Keratinocyte (primary cell): ENCODE results near the gene DNAJA4. TPM values are rescaled to one million over a fixed set of nuclear protein-coding genes. Genes with fewer than 3 reads are reported as not detected.

ENCODE experiments used
- DNase-seq: peaks from one replicate; pipeline ENCODE4 v3.0.0-alpha.2; 2011; ENCODE audit warnings: low read depth, missing footprints, low spot score
- FAIRE-seq: peaks from 2 replicates; lab custom pipeline; 2011; peaks lifted over from hg19 to GRCh38; lab: Jason Lieb, UNC
- H2AFZ ChIP-seq: 2 replicates; pipeline ENCODE4 v1.6.0; 2012; ENCODE audit warnings: low read length, control low read depth, inconsistent platforms; ENCODE audit not compliant: control insufficient read depth
- H3K27ac ChIP-seq: 2 replicates; pipeline ENCODE4 v1.5.1; 2011; ENCODE audit warnings: low read length; ENCODE audit not compliant: control insufficient read depth, insufficient read depth
- H3K27me3 ChIP-seq: 3 replicates; pipeline ENCODE4 v1.6.0; 2011; ENCODE audit warnings: low read length; ENCODE audit not compliant: control insufficient read depth, insufficient read depth; ENCODE audit errors: extremely low read depth
- H3K36me3 ChIP-seq, 2 experiments: 2 replicates in 1 of 2; 3 replicates in 1 of 2; pipeline ENCODE4 v1.5.1; 2011; ENCODE audit warnings: low read length in 2 of 2, mild to moderate bottlenecking in 1 of 2; ENCODE audit not compliant: control insufficient read depth in 2 of 2, insufficient read depth in 2 of 2; ENCODE audit errors: extremely low read depth in 1 of 2
- H3K4me1 ChIP-seq: 3 replicates; pipeline ENCODE4 v1.5.1; 2011; ENCODE audit warnings: low read length; ENCODE audit not compliant: control insufficient read depth, insufficient read depth; ENCODE audit errors: extremely low read depth
- H3K4me2 ChIP-seq: 3 replicates; pipeline ENCODE4 v1.6.0; 2011; ENCODE audit warnings: low read depth, low read length; ENCODE audit not compliant: control insufficient read depth, insufficient read depth; ENCODE audit errors: extremely low read depth
- H3K4me3 ChIP-seq, 3 experiments: fragments of 200-600 bp in 1 of 3; sonication (generic) in 1 of 3; 2 replicates in 2 of 3; 3 replicates in 1 of 3; pipeline ENCODE4 v1.5.1; 2011 to 2016; ENCODE audit warnings: low read length in 3 of 3, mild to moderate bottlenecking in 3 of 3, control low read depth in 2 of 3, inconsistent platforms in 1 of 3, low read depth in 1 of 3, mixed read lengths in 1 of 3, mixed run types in 1 of 3, moderate library complexity in 1 of 3; ENCODE audit not compliant: control insufficient read depth in 2 of 3, insufficient read depth in 2 of 3; ENCODE audit errors: extremely low read depth in 1 of 3
- H3K79me2 ChIP-seq: 2 replicates; pipeline ENCODE4 v1.6.0; 2012; ENCODE audit warnings: low read length; ENCODE audit not compliant: control insufficient read depth, insufficient read depth
- H3K9ac ChIP-seq: 3 replicates; pipeline ENCODE4 v1.6.0; 2011; ENCODE audit warnings: low read length; ENCODE audit not compliant: control insufficient read depth, insufficient read depth; ENCODE audit errors: extremely low read depth
- H3K9me1 ChIP-seq: 3 replicates; pipeline ENCODE4 v1.6.0; 2011; ENCODE audit warnings: low read length; ENCODE audit not compliant: control insufficient read depth, insufficient read depth; ENCODE audit errors: extremely low read depth
- H3K9me3 ChIP-seq: 2 replicates; pipeline ENCODE4 v1.5.1; 2012; ENCODE audit warnings: low read depth, low read length; ENCODE audit not compliant: control insufficient read depth
- H4K20me1 ChIP-seq: 3 replicates; pipeline ENCODE4 v1.6.0; 2011; ENCODE audit warnings: low read length; ENCODE audit not compliant: control insufficient read depth, insufficient read depth; ENCODE audit errors: extremely low read depth
- EZH2 ChIP-seq: IDR thresholded peaks from one replicate; pipeline ENCODE4 v1.6.1; 2012; ENCODE audit warnings: inconsistent platforms, mild to moderate bottlenecking, low read length, moderate library complexity
- dilution Hi-C: fragments of 300-500 bp; cut with MboI; formaldehyde crosslinking; loops from one replicate; pipeline ENCODE4 v1.7.0; 2020; ENCODE audit warnings: low sequenced_read_pairs; ENCODE audit not compliant: extremely low pct_ligation_motif_present
- polyA plus RNA-seq, 5 experiments: library from polyadenylated mRNA; depleted of rRNA in 3 of 5; stranded (reverse) in 3 of 5; stranded (forward) in 1 of 5; unstranded in 1 of 5; fragments of >200 nt; gene quantifications; 1 replicate in 1 of 5; 2 replicates in 3 of 5; 3 replicates in 1 of 5; pipeline versions ENCODE4 v1.2.1 to v1.2.3, GENCODE V29; 2011 to 2012; ENCODE audit warnings: missing spikeins in 2 of 5, low read depth in 1 of 5, low replicate concordance in 1 of 5
- TF ChIP-seq, protein P1 (sequence below), 3 experiments: IDR thresholded peaks in 1 of 3; conservative IDR thresholded peaks in 1 of 3; optimal IDR thresholded peaks in 1 of 3; 2 replicates in 2 of 3; 3 replicates in 1 of 3; pipeline versions ENCODE3 to v1.5.1; 2011; ENCODE audit warnings: low read length in 3 of 3, mild to moderate bottlenecking in 3 of 3, moderate library complexity in 2 of 3, control low read depth in 1 of 3, inconsistent platforms in 1 of 3; ENCODE audit not compliant: insufficient read depth in 2 of 3; ENCODE audit errors: extremely low read depth in 1 of 3

Gene DNAJA4
- polyA plus RNA-seq, 1 donor (not counting 4 experiments of a cell fraction or from before 2014, with no cell fraction given): 4.1 TPM

DNA sequence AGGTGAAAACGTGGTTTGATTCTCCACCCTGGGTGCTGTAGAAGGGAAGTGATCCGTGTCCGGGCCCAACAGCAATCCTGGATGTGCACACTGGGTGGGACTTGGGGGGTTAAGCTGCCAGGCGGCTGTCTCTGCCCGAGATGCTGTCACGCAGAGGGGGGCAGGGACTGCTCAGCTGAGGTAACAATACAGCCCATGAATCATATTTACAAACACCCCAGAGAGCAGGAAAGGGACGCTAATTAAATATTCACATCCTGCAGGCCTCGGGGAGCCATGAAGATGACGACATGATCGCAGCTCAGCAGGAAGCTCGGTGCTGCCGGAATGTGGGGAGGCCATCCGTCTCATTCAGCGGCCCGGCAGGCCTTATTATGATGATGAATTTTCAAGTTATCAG is 57.9 kb downstream of the DNAJA4 start:
- Histone ChIP-seq H3K4me1 (no peaks in the 10 kb centered on the region), H3K4me3 (no peak overlapping the region), H3K4me2 (no peak overlapping the region), H3K9me1 (no peaks in the 10 kb centered on the region), H3K27me3 (peaks cover under 1% of the 10 kb centered on the region), H3K36me3 (no peaks in the 10 kb centered on the region), H3K9me3 (no peaks in the 10 kb centered on the region), H2AFZ (no peak overlapping the region), H3K27ac (no peak overlapping the region), H3K79me2 (no peaks in the 10 kb centered on the region), H3K9ac (no peak overlapping the region), H4K20me1 (no peaks in the 10 kb centered on the region)
- TF ChIP-seq, protein P1, sequence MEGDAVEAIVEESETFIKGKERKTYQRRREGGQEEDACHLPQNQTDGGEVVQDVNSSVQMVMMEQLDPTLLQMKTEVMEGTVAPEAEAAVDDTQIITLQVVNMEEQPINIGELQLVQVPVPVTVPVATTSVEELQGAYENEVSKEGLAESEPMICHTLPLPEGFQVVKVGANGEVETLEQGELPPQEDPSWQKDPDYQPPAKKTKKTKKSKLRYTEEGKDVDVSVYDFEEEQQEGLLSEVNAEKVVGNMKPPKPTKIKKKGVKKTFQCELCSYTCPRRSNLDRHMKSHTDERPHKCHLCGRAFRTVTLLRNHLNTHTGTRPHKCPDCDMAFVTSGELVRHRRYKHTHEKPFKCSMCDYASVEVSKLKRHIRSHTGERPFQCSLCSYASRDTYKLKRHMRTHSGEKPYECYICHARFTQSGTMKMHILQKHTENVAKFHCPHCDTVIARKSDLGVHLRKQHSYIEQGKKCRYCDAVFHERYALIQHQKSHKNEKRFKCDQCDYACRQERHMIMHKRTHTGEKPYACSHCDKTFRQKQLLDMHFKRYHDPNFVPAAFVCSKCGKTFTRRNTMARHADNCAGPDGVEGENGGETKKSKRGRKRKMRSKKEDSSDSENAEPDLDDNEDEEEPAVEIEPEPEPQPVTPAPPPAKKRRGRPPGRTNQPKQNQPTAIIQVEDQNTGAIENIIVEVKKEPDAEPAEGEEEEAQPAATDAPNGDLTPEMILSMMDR (optimal IDR thresholded peaks at IDR 0.05 in 1 of 3, IDR thresholded peaks at IDR 0.05 in 1 of 3, conservative IDR thresholded peaks at IDR 0.05 in 1 of 3; ENCODE audit: extremely low read depth in 1 of 3, insufficient read depth in 2 of 3, low read length in 3 of 3): no peak
- FAIRE-seq: no peak
- dilution Hi-C loops: no loop called here
- DNase-seq: no peak

DNA sequence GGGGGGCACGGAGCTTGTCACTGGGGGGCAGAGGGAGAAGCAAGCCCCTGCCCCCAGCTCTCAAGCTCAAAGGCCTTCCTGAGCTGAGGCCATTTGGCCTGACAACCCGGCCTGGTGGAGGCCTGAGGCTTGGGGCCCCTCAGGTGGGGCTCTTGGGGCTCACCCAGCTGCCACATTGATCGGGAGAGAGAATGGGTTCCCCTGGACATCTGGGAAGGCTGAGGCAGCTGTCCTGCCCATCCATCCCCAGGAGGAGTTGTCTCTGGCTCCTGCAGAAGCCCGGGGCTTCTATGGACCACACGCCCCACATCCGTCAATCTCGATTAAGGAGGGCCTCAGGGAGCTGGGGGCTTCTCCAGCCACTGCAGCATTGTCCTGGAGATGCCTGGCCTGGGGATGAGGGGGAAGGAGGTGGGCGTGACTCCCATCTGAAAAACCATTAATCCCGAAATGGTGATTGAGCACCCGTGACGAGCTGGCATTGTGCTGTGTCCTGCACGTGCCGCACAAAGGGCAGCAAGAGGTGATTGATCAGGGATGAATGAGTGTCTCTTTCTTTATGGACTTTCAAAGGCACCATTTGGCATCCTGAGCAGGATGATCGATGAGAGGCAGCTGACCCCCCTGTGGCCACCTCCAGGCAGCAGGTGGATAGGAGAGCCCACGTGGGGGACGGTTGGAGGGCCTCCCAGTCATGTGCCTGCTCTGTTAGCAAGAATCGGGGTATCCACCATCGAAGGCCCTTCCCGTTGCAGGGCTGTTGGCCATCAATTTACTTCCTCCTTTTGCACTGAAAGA is 58.6 kb downstream of the DNAJA4 start:
- H3K4me2 ChIP-seq: no peak overlapping the region
- no peak overlapping the region for H3K9ac ChIP-seq
- dilution Hi-C loops: no loop called here

More for the DNA sequence above, 58.6 kb downstream of the DNAJA4 start:
- Histone ChIP-seq H4K20me1 (no peaks in the 10 kb centered on the region), H3K9me3 (no peaks in the 10 kb centered on the region), H3K79me2 (no peaks in the 10 kb centered on the region), H3K27ac (no peak overlapping the region), H3K9me1 (no peaks in the 10 kb centered on the region), H2AFZ (no peak overlapping the region), H3K4me1 (no peaks in the 10 kb centered on the region), H3K27me3 (peaks cover 5% of the 10 kb centered on the region), H3K4me3 (no peak overlapping the region), H3K36me3 (no peaks in the 10 kb centered on the region)
- DNase-seq: no peak
- no peak for FAIRE-seq
- TF ChIP-seq, protein P1 (optimal IDR thresholded peaks at IDR 0.05 in 1 of 3, IDR thresholded peaks at IDR 0.05 in 1 of 3, conservative IDR thresholded peaks at IDR 0.05 in 1 of 3; ENCODE audit: extremely low read depth in 1 of 3, insufficient read depth in 2 of 3, low read length in 3 of 3): no peak
- TF ChIP-seq EZH2: no peak
